Measurements from ENCODE around the gene RAPGEF4. TPM values are rescaled to one million over a fixed set of nuclear protein-coding genes. Genes with fewer than 3 reads are reported as not detected.
A peak's percentile ranks its signal among the peaks of the same experiment; 100 is the strongest.

Gene RAPGEF4
- polyA plus RNA-seq, 3 donors: not detected

DNA sequence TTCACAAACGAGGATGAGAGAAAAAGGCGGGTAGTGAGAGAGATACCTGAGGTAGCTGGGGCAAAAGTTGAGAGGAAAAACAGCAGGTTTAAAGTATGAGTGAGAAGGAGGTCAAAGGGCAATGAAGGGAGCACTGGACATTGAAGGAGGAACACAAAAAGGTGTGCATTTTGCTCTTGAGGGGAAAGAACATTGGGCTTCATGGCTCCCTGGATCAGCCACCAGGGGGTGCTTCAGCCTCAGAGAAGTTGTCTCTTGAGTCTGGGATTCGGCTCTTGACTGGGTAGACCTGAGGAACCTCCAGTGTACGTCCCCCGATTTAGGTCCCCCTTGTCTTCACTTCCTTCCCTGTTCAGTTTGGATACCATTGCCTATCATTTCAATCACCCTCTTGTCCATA lies 128.5 kb downstream of the RAPGEF4 start:
- Histone ChIP-seq H3K4me3 (replicated peaks in 1 of 3; ENCODE audit: low read depth in 2 of 3, low read length in 3 of 3) (no peak overlapping the region), H3K9ac (ENCODE audit: insufficient read depth, low read length, poor library complexity, severe bottlenecking) (no peak overlapping the region), H3K4me1 (ENCODE audit: control insufficient read depth in 1 of 2, insufficient read depth in 2 of 2, low read length in 2 of 2) (no peaks in the 10 kb centered on the region), H3K4me2 (replicated peaks; ENCODE audit: extremely low read depth, low read length, poor library complexity, severe bottlenecking) (no peak overlapping the region), H3K9me3 (replicated peaks in 1 of 2; ENCODE audit: control insufficient read depth in 1 of 2, insufficient read depth in 1 of 2, low read length in 2 of 2) (no peaks in the 10 kb centered on the region), H3K79me2 (ENCODE audit: insufficient read depth, low read length) (no peaks in the 10 kb centered on the region), H4K20me1 (ENCODE audit: insufficient read depth, low read length) (no peaks in the 10 kb centered on the region), H3K27ac (ENCODE audit: low read depth in 1 of 2, low read length in 2 of 2) (no peak overlapping the region), H2AFZ (ENCODE audit: insufficient read depth, low read depth, low read length, poor library complexity, severe bottlenecking) (no peak overlapping the region), H3K27me3 (ENCODE audit: control insufficient read depth in 2 of 2, insufficient read depth in 2 of 2, low read length in 2 of 2) (peaks cover 13 to 16% of the 10 kb centered on the region in 2 donors), H3K36me3 (replicated peaks in 1 of 2; ENCODE audit: control insufficient read depth in 1 of 2, insufficient read depth in 2 of 2, low read length in 2 of 2) (no peaks in the 10 kb centered on the region)
- H3K27me3 Mint-ChIP-seq (ENCODE audit: low read depth in 3 of 3): peaks cover 9 to 22% (median 20%) of the 10 kb centered on the region in 3 donors
- no peak overlapping the region for H3K27ac Mint-ChIP-seq
- H3K4me3 Mint-ChIP-seq: no peak overlapping the region
- no peaks in the 10 kb centered on the region for H3K9me3 Mint-ChIP-seq
- TF ChIP-seq, protein P1, sequence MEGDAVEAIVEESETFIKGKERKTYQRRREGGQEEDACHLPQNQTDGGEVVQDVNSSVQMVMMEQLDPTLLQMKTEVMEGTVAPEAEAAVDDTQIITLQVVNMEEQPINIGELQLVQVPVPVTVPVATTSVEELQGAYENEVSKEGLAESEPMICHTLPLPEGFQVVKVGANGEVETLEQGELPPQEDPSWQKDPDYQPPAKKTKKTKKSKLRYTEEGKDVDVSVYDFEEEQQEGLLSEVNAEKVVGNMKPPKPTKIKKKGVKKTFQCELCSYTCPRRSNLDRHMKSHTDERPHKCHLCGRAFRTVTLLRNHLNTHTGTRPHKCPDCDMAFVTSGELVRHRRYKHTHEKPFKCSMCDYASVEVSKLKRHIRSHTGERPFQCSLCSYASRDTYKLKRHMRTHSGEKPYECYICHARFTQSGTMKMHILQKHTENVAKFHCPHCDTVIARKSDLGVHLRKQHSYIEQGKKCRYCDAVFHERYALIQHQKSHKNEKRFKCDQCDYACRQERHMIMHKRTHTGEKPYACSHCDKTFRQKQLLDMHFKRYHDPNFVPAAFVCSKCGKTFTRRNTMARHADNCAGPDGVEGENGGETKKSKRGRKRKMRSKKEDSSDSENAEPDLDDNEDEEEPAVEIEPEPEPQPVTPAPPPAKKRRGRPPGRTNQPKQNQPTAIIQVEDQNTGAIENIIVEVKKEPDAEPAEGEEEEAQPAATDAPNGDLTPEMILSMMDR (IDR thresholded peaks at IDR 0.05): peak; percentile 66
- intact Hi-C loops (cut with micrococcal nuclease): no loop called here
- peak in 2 of 3 donors; percentile 4 to 25 for DNase-seq
- no peaks in the 10 kb centered on the region for H3K4me1 Mint-ChIP-seq
- no peaks in the 10 kb centered on the region for H3K36me3 Mint-ChIP-seq
- 73% methylated on average over 3 of the region's 5 CpGs for WGBS (ENCODE audit: insufficient coverage)

DNA sequence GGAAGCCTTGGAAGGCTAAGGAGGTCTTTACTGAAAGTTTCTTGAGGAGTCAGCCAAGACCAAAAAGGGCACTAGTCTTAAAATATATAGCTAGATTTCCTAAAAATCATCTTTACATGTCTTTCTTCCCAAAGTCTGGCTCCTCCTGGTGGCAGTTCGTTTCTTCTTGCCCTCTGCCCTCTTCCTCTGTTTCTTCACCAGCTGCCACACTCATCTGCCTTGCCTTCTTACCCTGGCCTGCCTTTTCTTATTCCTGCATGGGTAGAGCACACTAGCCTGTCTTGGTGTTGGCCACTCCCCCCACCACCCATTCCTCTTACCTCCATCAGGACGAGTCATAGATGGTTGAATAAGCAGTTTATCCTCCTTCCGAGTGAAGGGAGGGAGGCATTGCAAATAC lies 129.8 kb downstream of the RAPGEF4 start:
- H3K36me3 Mint-ChIP-seq: no peaks in the 10 kb centered on the region
- no peaks in the 10 kb centered on the region for H3K4me1 ChIP-seq (ENCODE audit: control insufficient read depth in 1 of 2, insufficient read depth in 2 of 2, low read length in 2 of 2)
- H3K4me1 Mint-ChIP-seq: no peaks in the 10 kb centered on the region
- no peak overlapping the region for H3K4me3 Mint-ChIP-seq
- H3K79me2 ChIP-seq (ENCODE audit: insufficient read depth, low read length): no peaks in the 10 kb centered on the region
- intact Hi-C loops (cut with micrococcal nuclease): no loop called here
- no peaks in the 10 kb centered on the region for H3K36me3 ChIP-seq (replicated peaks in 1 of 2; ENCODE audit: control insufficient read depth in 1 of 2, insufficient read depth in 2 of 2, low read length in 2 of 2)
- 64% methylated on average over 1 of the region's 3 CpGs for WGBS (ENCODE audit: insufficient coverage)
- TF ChIP-seq, protein P1 (IDR thresholded peaks at IDR 0.05): no peak
- no peak overlapping the region for H3K4me3 ChIP-seq (replicated peaks in 1 of 3; ENCODE audit: low read depth in 2 of 3, low read length in 3 of 3)
- peak overlapping the region in 1 of 7 donors; percentile 22 for H3K27ac Mint-ChIP-seq
- no peak overlapping the region for H3K4me2 ChIP-seq (replicated peaks; ENCODE audit: extremely low read depth, low read length, poor library complexity, severe bottlenecking)
- H3K27me3 ChIP-seq (ENCODE audit: control insufficient read depth in 2 of 2, insufficient read depth in 2 of 2, low read length in 2 of 2): peaks cover 10 to 13% of the 10 kb centered on the region in 2 donors
- no peaks in the 10 kb centered on the region for H4K20me1 ChIP-seq (ENCODE audit: insufficient read depth, low read length)
- peaks cover 7 to 22% (median 14%) of the 10 kb centered on the region in 3 donors for H3K27me3 Mint-ChIP-seq (ENCODE audit: low read depth in 3 of 3)
- no peaks in the 10 kb centered on the region for H3K9me3 ChIP-seq (replicated peaks in 1 of 2; ENCODE audit: control insufficient read depth in 1 of 2, insufficient read depth in 1 of 2, low read length in 2 of 2)
- no peaks in the 10 kb centered on the region for H3K9me3 Mint-ChIP-seq
- DNase-seq: no peak
- H2AFZ ChIP-seq (ENCODE audit: insufficient read depth, low read depth, low read length, poor library complexity, severe bottlenecking): no peak overlapping the region
- H3K27ac ChIP-seq (ENCODE audit: low read depth in 1 of 2, low read length in 2 of 2): no peak overlapping the region
- no peak overlapping the region for H3K9ac ChIP-seq (ENCODE audit: insufficient read depth, low read length, poor library complexity, severe bottlenecking)
